AG10803 (cell line): Measurements from ENCODE around the gene FHDC1.

Experiments used
- DNase-seq: peaks from one replicate; pipeline ENCODE4 v3.0.0; 2010; ENCODE audit warnings: low read depth
- H3K4me3 ChIP-seq: 2 replicates; pipeline ENCODE4 v1.5.1; 2011; ENCODE audit warnings: mild to moderate bottlenecking, low read length, control low read depth
- TF ChIP-seq, protein P1 (sequence below): conservative IDR thresholded peaks from 2 replicates; pipeline ENCODE4 v1.5.1; 2011; ENCODE audit warnings: mild to moderate bottlenecking, low read length, control low read depth, inconsistent platforms

Gene FHDC1

DNA sequence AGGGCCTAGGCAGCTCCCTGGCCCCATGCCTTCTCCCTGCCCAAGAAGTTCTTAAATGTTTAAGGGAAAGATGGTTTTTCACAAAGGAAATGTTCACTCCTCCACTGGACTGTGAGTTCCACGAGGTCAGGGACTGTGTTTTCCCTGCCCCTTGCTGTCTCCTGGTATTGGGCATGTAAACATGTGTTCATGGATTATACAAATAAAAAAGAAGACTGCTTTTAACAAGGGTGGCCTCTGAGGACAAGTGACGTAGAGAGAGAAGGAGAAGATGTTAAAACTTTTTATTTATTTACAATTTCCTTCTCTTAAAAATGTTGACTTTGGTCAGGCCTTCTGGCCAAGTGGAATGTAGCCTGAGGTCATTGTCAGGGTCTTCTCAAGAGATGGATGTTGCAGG is 66.0 kb downstream of the FHDC1 start:
- no peak overlapping the region for H3K4me3 ChIP-seq
- no peak for DNase-seq
- TF ChIP-seq, protein P1, sequence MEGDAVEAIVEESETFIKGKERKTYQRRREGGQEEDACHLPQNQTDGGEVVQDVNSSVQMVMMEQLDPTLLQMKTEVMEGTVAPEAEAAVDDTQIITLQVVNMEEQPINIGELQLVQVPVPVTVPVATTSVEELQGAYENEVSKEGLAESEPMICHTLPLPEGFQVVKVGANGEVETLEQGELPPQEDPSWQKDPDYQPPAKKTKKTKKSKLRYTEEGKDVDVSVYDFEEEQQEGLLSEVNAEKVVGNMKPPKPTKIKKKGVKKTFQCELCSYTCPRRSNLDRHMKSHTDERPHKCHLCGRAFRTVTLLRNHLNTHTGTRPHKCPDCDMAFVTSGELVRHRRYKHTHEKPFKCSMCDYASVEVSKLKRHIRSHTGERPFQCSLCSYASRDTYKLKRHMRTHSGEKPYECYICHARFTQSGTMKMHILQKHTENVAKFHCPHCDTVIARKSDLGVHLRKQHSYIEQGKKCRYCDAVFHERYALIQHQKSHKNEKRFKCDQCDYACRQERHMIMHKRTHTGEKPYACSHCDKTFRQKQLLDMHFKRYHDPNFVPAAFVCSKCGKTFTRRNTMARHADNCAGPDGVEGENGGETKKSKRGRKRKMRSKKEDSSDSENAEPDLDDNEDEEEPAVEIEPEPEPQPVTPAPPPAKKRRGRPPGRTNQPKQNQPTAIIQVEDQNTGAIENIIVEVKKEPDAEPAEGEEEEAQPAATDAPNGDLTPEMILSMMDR, result no peak

DNA sequence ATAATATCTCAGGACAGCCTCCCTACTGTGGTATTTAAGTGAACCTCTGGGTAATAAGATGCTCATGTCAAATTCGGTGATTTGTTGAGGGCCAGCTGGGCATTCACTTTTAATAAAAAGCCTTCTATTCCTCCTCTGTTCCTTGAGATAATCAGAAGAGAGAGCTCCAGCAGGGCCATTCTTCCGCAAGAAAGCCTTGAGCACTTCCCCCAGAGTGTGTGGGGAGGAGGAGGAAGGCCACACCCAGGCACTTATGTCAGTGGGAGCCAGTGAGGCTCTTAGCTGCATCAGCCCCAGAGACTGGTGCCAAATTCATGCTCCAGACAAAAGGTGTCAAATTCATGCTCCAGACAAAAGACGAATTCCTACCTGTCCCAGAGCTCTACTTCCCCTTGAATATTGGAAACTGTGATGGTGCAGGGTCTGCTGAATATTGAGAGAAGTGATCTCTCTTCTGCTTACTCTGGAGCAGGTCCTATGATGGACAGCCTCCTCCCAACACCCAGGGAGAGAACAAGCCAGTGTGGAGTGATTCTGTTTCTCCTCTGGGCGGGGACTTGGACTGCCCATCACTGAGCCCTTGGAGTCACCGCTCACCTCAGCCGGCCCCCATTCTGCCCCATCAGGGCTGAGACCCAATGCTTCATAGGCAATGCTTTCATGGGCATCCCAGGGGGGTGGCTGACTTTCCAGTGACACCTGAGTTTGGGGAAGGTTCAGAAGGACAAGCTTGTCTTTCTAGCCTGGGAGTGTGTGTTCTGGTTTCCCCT is 68.1 kb downstream of the FHDC1 start:
- DNase-seq, result no peak
- H3K4me3 ChIP-seq, result no peak overlapping the region
- TF ChIP-seq, protein P1, result no peak

DNA sequence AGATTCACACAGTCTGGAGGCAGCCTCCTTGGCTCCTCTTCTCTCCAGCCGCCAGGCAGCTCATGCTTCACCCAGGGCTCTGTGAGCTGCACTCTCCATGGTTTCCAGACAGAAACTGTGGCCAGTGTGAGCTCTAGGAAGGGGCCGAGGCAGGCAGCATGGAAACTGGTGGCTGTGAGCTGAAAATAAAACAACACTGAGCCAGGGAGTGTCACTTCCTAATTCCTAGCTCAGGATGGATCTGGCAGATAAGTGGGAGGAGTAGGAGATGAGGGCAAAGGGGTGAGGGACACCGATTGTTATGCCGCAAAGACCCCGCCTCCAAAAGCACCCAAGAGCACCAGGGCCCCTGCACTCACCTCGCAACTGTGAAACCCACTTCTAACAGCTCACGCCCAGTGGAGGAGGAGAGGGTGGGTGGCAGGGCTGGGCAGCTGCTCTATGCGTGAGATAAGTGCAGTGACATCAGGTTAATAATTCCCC is 69.8 kb downstream of the FHDC1 start:
- DNase-seq, result no peak
- H3K4me3 ChIP-seq, result no peak overlapping the region
- TF ChIP-seq, protein P1, result no peak

DNA sequence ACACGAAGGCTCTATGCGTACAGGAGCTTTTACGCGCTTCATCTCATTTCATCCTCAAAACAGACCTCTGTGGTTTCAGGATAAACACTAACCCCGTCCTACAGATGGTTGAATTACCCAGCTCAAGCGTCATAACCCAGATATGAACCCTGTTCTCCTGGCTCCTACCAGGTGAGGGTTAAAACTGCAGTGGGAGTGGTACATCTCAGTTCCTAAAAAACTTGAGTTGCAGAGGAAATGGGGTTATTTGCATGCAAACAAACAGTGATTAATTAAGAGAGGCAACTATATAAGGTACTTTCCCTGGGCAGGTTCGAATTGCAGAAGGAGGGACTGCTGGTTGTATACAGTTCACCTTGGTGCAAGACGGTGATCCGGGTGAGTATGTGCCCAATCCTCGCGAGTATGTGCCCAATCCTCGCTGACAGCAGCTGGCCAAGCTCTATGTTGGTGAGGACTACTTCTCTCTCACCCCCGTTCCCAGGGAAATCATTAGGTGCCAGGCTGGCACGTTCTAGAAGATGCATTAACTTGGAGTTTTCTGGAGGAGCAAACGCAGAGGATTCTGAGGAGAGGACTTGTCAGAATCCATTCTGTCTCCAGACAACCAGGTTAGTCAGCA is 72.6 kb downstream of the FHDC1 start:
- no peak for DNase-seq
- TF ChIP-seq, protein P1, result no peak
- no peak overlapping the region for H3K4me3 ChIP-seq

DNA sequence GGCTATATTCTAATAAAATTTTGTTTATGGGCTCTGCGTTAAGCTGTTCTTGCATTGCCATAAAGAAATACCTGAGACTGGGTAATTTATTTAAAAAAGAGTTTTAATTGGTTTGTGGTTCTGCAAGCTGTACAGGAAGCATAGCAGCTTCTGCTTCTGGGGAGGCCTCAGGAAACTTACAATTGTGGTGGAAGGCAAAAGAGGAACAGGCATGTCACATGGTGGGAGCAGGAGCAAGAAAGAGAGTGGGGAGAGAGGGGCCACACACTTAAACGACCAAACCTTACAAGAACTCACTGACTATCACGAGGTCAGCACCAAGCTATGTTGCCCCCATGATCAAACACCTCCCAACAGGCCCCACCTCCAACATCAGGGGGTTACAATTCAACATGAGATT is 74.0 kb downstream of the FHDC1 start:
- no peak for DNase-seq
- TF ChIP-seq, protein P1, result no peak

DNA sequence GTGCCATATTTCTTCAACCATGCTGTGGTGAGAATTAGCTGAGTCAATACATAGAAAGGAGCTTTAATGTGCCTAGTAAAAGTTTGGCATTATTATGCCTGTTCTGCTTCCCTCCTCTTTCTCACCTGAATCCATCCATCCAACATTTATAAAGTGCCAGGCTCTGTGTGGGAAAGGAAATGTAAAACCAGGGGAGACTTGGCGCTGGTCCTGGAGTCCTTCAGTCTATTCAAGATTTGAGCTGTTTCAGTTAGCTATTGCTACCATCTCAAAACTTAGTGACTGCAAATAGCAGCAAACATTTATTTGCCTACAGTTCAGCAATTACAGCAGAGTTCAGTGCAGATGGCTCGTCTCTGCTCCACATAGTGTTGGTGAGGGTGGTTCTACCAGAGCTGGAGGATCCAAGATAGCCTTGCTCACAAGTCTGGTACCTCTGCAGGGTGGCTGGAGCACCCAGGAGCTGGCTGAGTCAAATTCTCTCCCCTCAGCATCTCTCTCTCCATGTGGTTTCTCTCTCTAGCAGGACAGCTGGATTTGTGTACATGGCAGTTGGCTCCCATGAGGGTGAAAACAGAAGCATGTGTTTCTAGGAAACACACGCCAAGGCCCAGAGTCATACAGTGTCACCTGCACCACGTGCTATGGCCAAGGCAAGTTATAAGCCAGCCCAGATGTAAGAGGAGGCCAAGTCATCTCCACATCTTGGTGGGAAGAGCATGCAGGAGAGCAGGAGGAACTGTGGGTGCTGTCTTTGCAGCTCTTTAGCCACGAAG is 77.3 kb downstream of the FHDC1 start:
- DNase-seq, result no peak
- TF ChIP-seq, protein P1, result no peak
- H3K4me3 ChIP-seq, result no peak overlapping the region

More for the DNA sequence above, 74.0 kb downstream of the FHDC1 start:
- H3K4me3 ChIP-seq, result no peak overlapping the region
